T-helper 17 cell (primary cell): ENCODE measurements around the gene SNCAIP. TPM values are rescaled to one million over a fixed set of nuclear protein-coding genes. Genes with fewer than 3 reads are reported as not detected.

Source experiments
- ATAC-seq: fragments of 150-1000 bp; cut with Tn5 transposase; 2 replicates; pipeline ENCODE4 v1.10.0; 2021; ENCODE audit warnings: mild to moderate bottlenecking, moderate library complexity
- DNase-seq, 3 donors: peaks; one replicate each; pipeline versions ENCODE4 v3.0.0 to v3.0.0-alpha.2; 2020 to 2021
- H3K9me3 ChIP-seq: one replicate; pipeline ENCODE4 v1.7.0; 2013; ENCODE audit warnings: low read length, mild to moderate bottlenecking; ENCODE audit not compliant: control insufficient read depth, poor library complexity, severe bottlenecking
- H3K27ac Mint-ChIP-seq: one replicate; pipeline ENCODE4 v1.8.0; 2022; ENCODE audit warnings: mild to moderate bottlenecking, moderate library complexity, mixed read lengths
- H3K27me3 Mint-ChIP-seq: one replicate; pipeline ENCODE4 v1.8.0; 2022; ENCODE audit warnings: mixed read lengths
- H3K36me3 Mint-ChIP-seq: one replicate; pipeline ENCODE4 v1.8.0; 2022; ENCODE audit warnings: low read depth, mixed read lengths
- H3K4me1 Mint-ChIP-seq: one replicate; pipeline ENCODE4 v1.8.0; 2022; ENCODE audit warnings: mild to moderate bottlenecking, mixed read lengths
- H3K4me3 Mint-ChIP-seq: one replicate; pipeline ENCODE4 v1.8.0; 2022; ENCODE audit warnings: mild to moderate bottlenecking, moderate library complexity, mixed read lengths
- total RNA-seq, 4 donors: library from RNA in 2 of 4; stranded (reverse) in 2 of 4; gene quantifications; one replicate each; pipeline ENCODE4 v1.2.3 and lab custom pipeline; 2022 to 2026

SNCAIP gene
- total RNA-seq, 2 donors from 2014 or later = not detected

DNA sequence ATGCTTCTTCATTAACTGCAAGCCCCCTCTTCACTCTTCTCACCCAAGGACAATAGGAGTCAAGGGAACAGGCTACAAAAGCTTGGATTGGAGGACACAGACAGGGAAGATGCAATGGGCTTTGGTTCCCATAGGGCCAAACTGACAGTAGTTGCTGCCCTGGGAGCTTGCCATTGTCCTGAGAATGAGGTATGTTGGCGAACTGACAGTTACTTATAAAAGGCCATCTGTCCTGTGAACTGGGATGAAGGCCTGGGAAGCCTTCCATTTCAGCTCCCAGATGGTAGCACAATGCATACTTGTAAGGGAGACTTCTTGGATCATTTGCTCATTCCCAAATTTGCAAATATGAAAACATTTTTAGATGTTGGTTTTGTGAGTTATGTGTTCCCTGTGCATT, 88.9 kb downstream of the SNCAIP start:
- Mint-ChIP-seq H3K4me1 (no peaks in the 10 kb centered on the region), H3K27me3 (peaks cover 11% of the 10 kb centered on the region), H3K27ac (no peak overlapping the region), H3K4me3 (no peak overlapping the region), H3K36me3 (no peaks in the 10 kb centered on the region)
- no peak for DNase-seq
- ATAC-seq = no peak
- H3K9me3 ChIP-seq = no peaks in the 10 kb centered on the region

DNA sequence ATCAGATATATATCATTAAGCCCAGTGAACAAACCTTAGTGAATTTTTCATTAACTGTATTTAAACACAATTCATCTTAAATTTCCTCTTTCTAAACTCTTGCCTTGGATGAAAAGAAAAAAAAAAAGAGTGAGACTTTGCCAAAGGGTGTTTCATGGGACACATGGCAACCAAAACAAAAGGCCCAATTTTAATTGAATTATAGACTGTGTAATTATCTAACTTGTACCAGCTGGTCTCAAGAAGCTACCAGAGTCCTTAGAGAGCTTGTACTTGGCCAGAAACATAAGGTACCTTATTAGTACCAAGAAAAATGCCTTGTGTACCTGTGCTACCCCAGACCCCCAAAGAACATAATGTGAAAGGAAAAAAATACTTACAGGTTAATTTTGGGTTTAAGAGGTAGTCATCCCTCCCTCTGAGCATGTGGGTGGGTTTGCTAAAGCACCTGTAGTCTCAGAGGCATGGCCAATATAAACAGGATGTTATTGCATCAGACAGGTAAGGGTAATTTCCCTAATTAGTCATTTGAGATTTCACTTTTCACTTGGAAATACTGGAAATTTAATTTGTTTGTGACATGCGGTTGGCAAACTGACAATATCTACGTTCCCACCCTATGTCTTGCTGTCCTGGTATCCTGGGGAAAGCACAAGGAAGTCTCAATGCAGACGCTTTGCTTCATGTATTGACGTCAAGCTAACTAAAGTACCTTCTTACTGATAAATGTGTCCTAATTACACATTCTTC, 90.1 kb downstream of the SNCAIP start:
- Mint-ChIP-seq H3K27me3 (peaks cover 11% of the 10 kb centered on the region), H3K4me1 (no peaks in the 10 kb centered on the region), H3K4me3 (no peak overlapping the region), H3K27ac (no peak overlapping the region), H3K36me3 (no peaks in the 10 kb centered on the region)
- DNase-seq = no peak
- ATAC-seq = no peak
- no peaks in the 10 kb centered on the region for H3K9me3 ChIP-seq

DNA sequence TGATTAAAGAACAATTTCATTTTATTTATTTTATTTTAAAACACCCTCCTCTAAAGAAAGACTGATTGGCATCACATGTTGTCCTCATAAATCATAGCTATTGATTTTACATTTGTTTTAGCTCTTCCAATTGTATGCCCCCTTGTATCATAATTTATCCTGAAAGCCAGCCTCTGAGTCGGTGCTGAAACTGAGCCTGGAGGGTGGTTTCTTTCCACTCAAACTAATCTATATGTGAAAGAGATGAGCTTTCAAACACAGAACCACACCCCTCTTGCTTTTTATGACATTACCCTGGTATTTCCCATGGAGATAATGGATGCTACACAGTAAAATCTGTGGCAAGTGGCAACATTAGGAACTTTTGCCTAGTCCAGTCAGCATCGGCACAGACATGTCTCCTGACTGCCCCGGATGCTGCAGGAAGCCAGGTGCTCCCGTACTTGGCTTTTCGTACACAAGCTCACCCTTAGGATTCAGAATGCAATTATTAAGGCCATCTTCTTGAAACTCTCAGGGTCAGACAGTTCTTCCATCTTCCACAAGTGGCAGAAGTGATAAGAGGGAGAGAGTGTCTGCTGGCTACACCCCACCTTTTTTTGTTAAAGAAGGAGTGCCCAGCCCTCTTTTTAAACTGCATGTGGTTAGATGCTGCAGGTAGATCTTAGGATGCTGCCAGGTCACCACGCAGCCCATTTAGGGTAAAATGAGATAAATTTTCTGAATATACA, 91.1 kb downstream of the SNCAIP start:
- no peaks in the 10 kb centered on the region for H3K9me3 ChIP-seq
- peaks cover 11% of the 10 kb centered on the region for H3K27me3 Mint-ChIP-seq
- H3K4me3 Mint-ChIP-seq = no peak overlapping the region
- no peak for DNase-seq
- no peaks in the 10 kb centered on the region for H3K36me3 Mint-ChIP-seq
- no peak overlapping the region for H3K27ac Mint-ChIP-seq
- no peak for ATAC-seq
- no peaks in the 10 kb centered on the region for H3K4me1 Mint-ChIP-seq

DNA sequence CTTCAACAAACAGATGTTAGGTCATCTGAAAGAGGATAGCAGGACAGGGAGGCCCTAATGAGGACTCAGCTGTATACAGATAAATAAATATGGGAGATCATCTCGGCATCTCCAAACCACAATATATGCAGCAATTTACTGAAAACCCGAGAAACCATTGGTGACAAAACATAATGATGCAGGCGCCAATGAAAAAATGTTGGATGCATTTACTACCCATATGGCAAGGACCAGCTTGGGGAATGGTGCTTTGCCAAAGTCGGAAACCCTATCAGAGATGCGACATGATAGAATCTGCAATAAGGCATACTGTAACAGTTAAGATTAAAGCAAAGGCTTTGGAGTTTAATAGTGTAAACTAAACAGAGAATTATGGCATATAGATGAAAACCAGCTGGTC, 92.0 kb downstream of the SNCAIP start:
- Mint-ChIP-seq H3K27ac (no peak overlapping the region), H3K27me3 (peaks cover 11% of the 10 kb centered on the region), H3K4me1 (no peaks in the 10 kb centered on the region), H3K4me3 (no peak overlapping the region), H3K36me3 (no peaks in the 10 kb centered on the region)
- no peak for ATAC-seq
- no peak for DNase-seq
- H3K9me3 ChIP-seq = no peaks in the 10 kb centered on the region

- ATAC-seq (no peak), DNase-seq (no peak)
- no peaks in the 10 kb centered on the region for H3K4me1 Mint-ChIP-seq
- H3K27ac Mint-ChIP-seq = no peak overlapping the region
- peaks cover 11% of the 10 kb centered on the region for H3K27me3 Mint-ChIP-seq
- no peaks in the 10 kb centered on the region for H3K9me3 ChIP-seq
- no peaks in the 10 kb centered on the region for H3K36me3 Mint-ChIP-seq
- H3K4me3 Mint-ChIP-seq = no peak overlapping the region
Measured at GRCh38 chr5:122404653-122405362, 92.8 kb downstream of the SNCAIP start.

DNA sequence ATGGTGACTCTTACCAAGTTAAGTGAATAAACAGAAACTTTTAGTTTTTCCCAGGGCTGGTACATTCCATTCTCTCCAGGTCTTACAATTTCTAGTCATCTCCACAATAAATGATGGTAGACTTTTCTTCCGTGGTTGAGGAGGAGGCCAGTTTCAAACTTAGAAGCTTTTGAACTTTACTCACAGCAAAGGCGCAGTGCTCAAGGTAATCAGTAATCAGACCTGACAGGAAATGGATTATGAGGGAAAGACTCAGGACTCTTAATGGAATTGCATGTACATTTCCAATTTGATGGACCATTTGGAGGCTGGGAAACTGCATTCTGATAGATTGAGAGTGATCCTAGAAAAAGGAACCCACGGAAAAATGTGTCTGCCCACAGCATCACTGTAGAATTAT, 93.7 kb downstream of the SNCAIP start:
- Mint-ChIP-seq H3K4me3 (no peak overlapping the region), H3K36me3 (no peaks in the 10 kb centered on the region), H3K4me1 (no peaks in the 10 kb centered on the region), H3K27me3 (peaks cover 11% of the 10 kb centered on the region), H3K27ac (no peak overlapping the region)
- ATAC-seq (no peak), DNase-seq (no peak)
- H3K9me3 ChIP-seq = no peaks in the 10 kb centered on the region

GRCh38 chr5:122406181-122406580, 94.1 kb downstream of the SNCAIP start:
- H3K4me3 Mint-ChIP-seq = no peak overlapping the region
- H3K36me3 Mint-ChIP-seq = no peaks in the 10 kb centered on the region

DNA sequence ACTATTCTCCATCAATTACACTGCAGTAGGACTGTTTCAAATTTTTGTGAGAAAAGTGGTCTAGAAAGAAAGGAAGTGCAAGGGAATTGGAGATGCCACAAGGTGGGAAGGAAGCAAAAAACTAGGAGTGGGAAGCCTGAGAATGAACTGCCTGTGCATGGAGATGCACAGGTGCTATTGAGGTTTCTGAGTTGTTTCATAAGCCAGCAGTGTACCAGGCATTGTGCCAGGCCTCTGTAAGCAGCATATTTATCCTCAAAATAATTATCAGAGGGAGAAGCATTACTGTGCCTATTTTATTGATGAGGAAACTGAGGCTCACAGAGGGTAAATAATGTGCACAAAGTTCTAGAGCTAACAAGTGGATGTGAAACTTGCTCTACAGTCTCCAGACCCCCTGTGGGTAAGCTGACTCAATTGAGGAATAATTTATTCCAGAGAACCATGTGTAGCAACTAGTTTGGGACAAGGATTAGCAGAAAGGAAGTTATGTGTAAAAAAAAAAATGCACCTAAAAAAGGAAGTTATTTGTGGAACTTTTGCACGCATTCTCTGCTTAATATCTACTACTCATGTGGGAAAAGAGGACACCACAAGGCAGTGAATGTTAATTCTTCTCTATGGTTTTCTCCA, 96.7 kb downstream of the SNCAIP start:
- ATAC-seq (no peak), DNase-seq (no peak)
- no peak overlapping the region for H3K27ac Mint-ChIP-seq
- H3K4me3 Mint-ChIP-seq = no peak overlapping the region
- no peaks in the 10 kb centered on the region for H3K4me1 Mint-ChIP-seq
- no peaks in the 10 kb centered on the region for H3K9me3 ChIP-seq
- peaks cover 10% of the 10 kb centered on the region for H3K27me3 Mint-ChIP-seq
- peaks cover 2% of the 10 kb centered on the region for H3K36me3 Mint-ChIP-seq

More at GRCh38 chr5:122406181-122406580, 94.1 kb downstream of the SNCAIP start:
- H3K9me3 ChIP-seq = no peaks in the 10 kb centered on the region
- ATAC-seq (no peak), DNase-seq (no peak)
- peaks cover 11% of the 10 kb centered on the region for H3K27me3 Mint-ChIP-seq
- H3K4me1 Mint-ChIP-seq = no peaks in the 10 kb centered on the region
- no peak overlapping the region for H3K27ac Mint-ChIP-seq

DNA sequence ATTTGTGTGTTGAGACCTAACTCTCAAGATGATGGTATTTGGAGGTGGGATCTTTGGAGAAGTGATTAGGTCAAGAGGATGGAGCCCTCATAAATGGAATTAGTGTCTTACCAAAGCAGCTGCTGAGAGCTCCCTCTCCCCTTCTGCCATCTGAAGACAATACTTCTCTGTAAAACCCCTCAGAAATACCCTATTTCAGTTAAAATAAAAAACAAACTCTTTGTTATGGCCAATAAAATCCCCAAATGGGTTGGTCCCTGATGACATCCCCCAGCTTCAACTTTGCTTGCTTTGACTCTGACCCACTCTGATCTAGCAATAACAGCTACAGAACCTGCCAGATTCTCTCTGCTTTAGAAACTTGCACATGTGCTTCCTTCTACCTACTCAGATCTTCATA, 100.9 kb downstream of the SNCAIP start:
- Mint-ChIP-seq H3K36me3 (peaks cover 2% of the 10 kb centered on the region), H3K4me1 (no peaks in the 10 kb centered on the region), H3K27me3 (peaks cover 7% of the 10 kb centered on the region), H3K27ac (no peak overlapping the region), H3K4me3 (no peak overlapping the region)
- DNase-seq (no peak), ATAC-seq (no peak)
- H3K9me3 ChIP-seq = no peaks in the 10 kb centered on the region

GRCh38 chr5:122413722-122414121, 101.7 kb downstream of the SNCAIP start:
- no peak overlapping the region for H3K4me3 Mint-ChIP-seq
- H3K27me3 Mint-ChIP-seq = peaks cover 7% of the 10 kb centered on the region
- ATAC-seq (no peak), DNase-seq (no peak)
- H3K36me3 Mint-ChIP-seq = peaks cover 2% of the 10 kb centered on the region
- no peak overlapping the region for H3K27ac Mint-ChIP-seq
- no peaks in the 10 kb centered on the region for H3K4me1 Mint-ChIP-seq
- no peaks in the 10 kb centered on the region for H3K9me3 ChIP-seq

GRCh38 chr5:122415030-122415800, 103.2 kb downstream of the SNCAIP start:
- Mint-ChIP-seq H3K27ac (no peak overlapping the region), H3K4me1 (no peaks in the 10 kb centered on the region), H3K36me3 (peaks cover 2% of the 10 kb centered on the region), H3K4me3 (no peak overlapping the region), H3K27me3 (peaks cover 7% of the 10 kb centered on the region)
- DNase-seq = no peak
- no peak for ATAC-seq
- H3K9me3 ChIP-seq = no peaks in the 10 kb centered on the region

GRCh38 chr5:122415801-122416120, 103.7 kb downstream of the SNCAIP start:
- DNase-seq (no peak), ATAC-seq (no peak)
- no peak overlapping the region for H3K27ac Mint-ChIP-seq
- peaks cover 7% of the 10 kb centered on the region for H3K27me3 Mint-ChIP-seq
- H3K9me3 ChIP-seq = no peaks in the 10 kb centered on the region
- H3K36me3 Mint-ChIP-seq = peaks cover 2% of the 10 kb centered on the region
- H3K4me3 Mint-ChIP-seq = no peak overlapping the region
- H3K4me1 Mint-ChIP-seq = no peaks in the 10 kb centered on the region
